ENCODE results near the gene FAM174C. TPM values are rescaled to one million over a fixed set of nuclear protein-coding genes. Genes with fewer than 3 reads are reported as not detected.
A peak's percentile ranks its signal among the peaks of the same experiment; 100 is the strongest.
"Not testable (repeated sequence)": the region's sequence is repeated elsewhere in the genome, so short reads cannot be mapped to it uniquely, and the experiment has no call there.

Gene FAM174C
- total RNA-seq, 1 donor from 2014 or later = 22.7 TPM

- no peak for TF ChIP-seq CTCF (IDR thresholded peaks at IDR 0.05; ENCODE audit: unreplicated experiment)
- no peaks in the 10 kb centered on the region for H3K9me3 Mint-ChIP-seq (ENCODE audit: unreplicated experiment)
- DNase-seq (ENCODE audit: low spot score) = no peak
These were observed 24.5 kb downstream of the FAM174C start for GRCh38 chr19:1299801-1300200.

DNA sequence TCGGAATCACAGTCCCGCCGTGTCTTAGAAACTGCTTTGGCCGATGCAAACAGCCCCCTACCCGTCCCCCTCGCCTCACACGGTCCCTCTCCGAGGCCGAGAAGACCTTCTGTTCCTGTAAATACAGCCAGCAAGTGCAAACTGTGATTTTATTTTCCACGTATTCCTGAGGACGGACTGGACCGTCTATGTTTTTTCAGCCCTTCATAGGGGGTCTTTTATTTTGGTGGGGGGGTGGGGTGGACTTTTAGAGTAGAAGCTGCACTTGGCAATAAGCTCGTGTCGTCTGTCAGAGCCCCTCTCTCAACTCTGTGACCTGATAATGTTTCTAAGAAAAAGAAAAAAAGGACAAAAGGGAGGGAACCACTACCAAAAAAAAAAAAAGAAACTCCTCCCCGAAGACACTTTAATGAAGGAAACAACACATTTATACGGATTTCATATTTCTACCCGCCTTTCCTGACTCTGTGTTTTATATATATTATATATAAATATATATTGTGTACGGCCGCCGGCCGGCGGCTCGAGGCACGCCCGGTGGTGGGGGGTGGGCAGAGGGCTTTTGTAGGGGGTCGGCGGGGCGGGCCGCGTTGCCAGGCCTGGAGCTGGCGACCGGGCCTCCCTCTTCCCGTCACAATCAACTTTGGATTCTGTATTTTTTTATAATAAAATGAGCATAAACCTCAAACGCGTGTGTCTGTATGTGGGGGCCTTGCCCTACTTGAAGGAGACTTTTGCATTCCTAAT lies 25.6 kb downstream of the FAM174C start:
- Mint-ChIP-seq H3K9me3 (ENCODE audit: unreplicated experiment) (no peaks in the 10 kb centered on the region), H3K27me3 (ENCODE audit: unreplicated experiment) (peaks cover 3% of the 10 kb centered on the region), H3K4me1 (ENCODE audit: unreplicated experiment) (no peaks in the 10 kb centered on the region), H3K4me3 (ENCODE audit: unreplicated experiment) (peak overlapping the region; percentile 71), H3K36me3 (ENCODE audit: low read depth, unreplicated experiment) (peaks cover 7% of the 10 kb centered on the region), H3K27ac (ENCODE audit: unreplicated experiment) (no peak overlapping the region)
- DNase-seq (ENCODE audit: low spot score) = no peak
- TF ChIP-seq CTCF (IDR thresholded peaks at IDR 0.05; ENCODE audit: unreplicated experiment) = no peak

More at GRCh38 chr19:1299801-1300200, 24.5 kb downstream of the FAM174C start:
- peaks cover 3% of the 10 kb centered on the region for H3K27me3 Mint-ChIP-seq (ENCODE audit: unreplicated experiment)
- peaks cover 7% of the 10 kb centered on the region for H3K36me3 Mint-ChIP-seq (ENCODE audit: low read depth, unreplicated experiment)
- no peak overlapping the region for H3K27ac Mint-ChIP-seq (ENCODE audit: unreplicated experiment)
- H3K4me1 Mint-ChIP-seq (ENCODE audit: unreplicated experiment) = no peaks in the 10 kb centered on the region
- no peak overlapping the region for H3K4me3 Mint-ChIP-seq (ENCODE audit: unreplicated experiment)

DNA sequence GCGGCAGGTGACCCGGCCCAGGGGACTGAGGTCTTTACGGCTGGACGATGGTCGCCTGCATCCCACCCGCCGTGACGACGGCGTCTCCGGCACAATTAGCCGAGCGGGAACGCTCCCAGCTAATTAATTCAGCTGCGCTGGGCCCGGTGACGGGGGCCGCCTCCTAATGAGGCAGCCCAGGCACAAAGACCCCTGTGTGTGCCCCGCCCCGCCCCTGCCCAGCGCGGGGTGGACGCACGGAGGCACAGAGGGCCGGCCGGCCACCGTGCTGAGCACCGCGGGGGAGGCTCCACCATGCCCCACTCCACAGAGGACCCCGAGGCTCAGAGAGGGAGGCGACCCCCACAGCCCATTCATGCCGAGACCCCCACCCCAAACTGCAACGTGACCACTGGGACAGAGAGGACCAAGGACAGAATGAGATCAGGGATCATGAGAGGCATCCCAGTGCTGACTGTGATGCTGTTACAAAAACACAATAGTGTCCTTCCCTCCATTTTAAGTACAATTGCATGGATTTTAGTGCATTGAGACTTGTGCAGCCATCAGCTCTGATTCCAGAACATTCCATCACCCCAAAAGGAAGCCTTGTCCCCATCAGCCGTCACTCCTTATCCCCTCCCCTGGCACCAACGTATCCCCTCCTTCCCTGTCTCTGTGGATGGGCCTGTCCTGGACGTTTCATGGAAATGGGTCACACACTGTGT lies 27.4 kb downstream of the FAM174C start:
- Mint-ChIP-seq H3K27me3 (ENCODE audit: unreplicated experiment) (peaks cover 4% of the 10 kb centered on the region), H3K9me3 (ENCODE audit: unreplicated experiment) (no peaks in the 10 kb centered on the region), H3K4me3 (ENCODE audit: unreplicated experiment) (no peak overlapping the region), H3K36me3 (ENCODE audit: low read depth, unreplicated experiment) (peaks cover 4% of the 10 kb centered on the region), H3K27ac (ENCODE audit: unreplicated experiment) (no peak overlapping the region), H3K4me1 (ENCODE audit: unreplicated experiment) (no peaks in the 10 kb centered on the region)
- no peak for DNase-seq (ENCODE audit: low spot score)
- TF ChIP-seq CTCF (IDR thresholded peaks at IDR 0.05; ENCODE audit: unreplicated experiment) = no peak

GRCh38 chr19:1304197-1304924 lies 29.0 kb downstream of the FAM174C start:
- no peak overlapping the region for H3K27ac Mint-ChIP-seq (ENCODE audit: unreplicated experiment)
- no peaks in the 10 kb centered on the region for H3K9me3 Mint-ChIP-seq (ENCODE audit: unreplicated experiment)
- no peak overlapping the region for H3K4me3 Mint-ChIP-seq (ENCODE audit: unreplicated experiment)
- no peak for TF ChIP-seq CTCF (IDR thresholded peaks at IDR 0.05; ENCODE audit: unreplicated experiment)
- peaks cover 4% of the 10 kb centered on the region for H3K36me3 Mint-ChIP-seq (ENCODE audit: low read depth, unreplicated experiment)
- no peaks in the 10 kb centered on the region for H3K4me1 Mint-ChIP-seq (ENCODE audit: unreplicated experiment)
- H3K27me3 Mint-ChIP-seq (ENCODE audit: unreplicated experiment) = peaks cover 2% of the 10 kb centered on the region
- no peak for DNase-seq (ENCODE audit: low spot score)

DNA sequence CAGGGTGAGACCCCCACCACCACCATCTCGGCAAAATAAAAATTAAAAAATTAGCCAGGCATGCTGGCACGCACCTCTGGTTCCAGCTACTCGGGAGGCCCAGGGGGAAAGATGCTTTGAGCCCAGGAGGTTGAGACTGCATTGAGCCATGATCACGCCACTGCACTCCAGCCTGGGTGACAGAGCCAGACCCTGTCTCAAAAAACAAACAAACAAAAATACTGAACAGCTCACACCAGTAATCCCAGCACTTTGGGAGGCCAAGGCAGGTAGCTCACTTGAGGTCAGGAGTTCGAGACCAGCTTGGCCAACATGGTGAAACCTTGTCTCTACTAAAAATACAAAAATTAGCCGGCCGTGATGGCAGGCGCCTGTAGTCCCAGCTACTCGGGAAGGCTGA lies 30.0 kb downstream of the FAM174C start:
- H3K36me3 Mint-ChIP-seq (ENCODE audit: low read depth, unreplicated experiment); H3K9me3 Mint-ChIP-seq (ENCODE audit: unreplicated experiment); H3K27me3 Mint-ChIP-seq (ENCODE audit: unreplicated experiment); H3K27ac Mint-ChIP-seq (ENCODE audit: unreplicated experiment); H3K4me1 Mint-ChIP-seq (ENCODE audit: unreplicated experiment); H3K4me3 Mint-ChIP-seq (ENCODE audit: unreplicated experiment); DNase-seq (ENCODE audit: low spot score): not testable (repeated sequence)
